Stimulated activated CD8-positive, alpha-beta memory T cell treated with anti-CD3 and anti-CD28 coated beads, Interleukin-2, amount 100 ng/mL, for 1 hour (primary cell): ENCODE data around the gene OR2AG2.

ENCODE experiments used
- DNase-seq, 2 donors: peaks; one replicate each; pipeline ENCODE4 v3.0.0-alpha.2; 2020; ENCODE audit warnings: low read depth in 2 of 2

Gene OR2AG2

DNA sequence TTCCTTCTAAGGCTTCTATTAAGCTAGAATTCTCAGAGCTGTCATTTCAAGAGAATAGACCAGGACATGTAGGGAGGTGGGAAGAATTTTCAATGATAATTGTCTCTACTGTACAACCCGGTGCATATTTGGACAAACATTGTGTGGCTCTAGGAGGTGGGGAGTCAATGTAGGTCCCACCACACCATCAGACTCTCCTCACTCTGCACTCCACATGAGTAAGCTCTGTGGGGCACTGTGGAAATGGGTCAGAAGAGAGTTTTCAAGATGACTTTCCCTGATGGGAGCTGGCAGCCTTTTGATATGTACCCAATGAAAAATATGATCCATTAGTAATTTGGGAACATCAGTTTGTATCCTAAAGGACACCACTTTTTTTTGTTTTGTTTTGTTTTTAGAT, 33.2 kb downstream of the OR2AG2 start:
- no peak for DNase-seq

DNA sequence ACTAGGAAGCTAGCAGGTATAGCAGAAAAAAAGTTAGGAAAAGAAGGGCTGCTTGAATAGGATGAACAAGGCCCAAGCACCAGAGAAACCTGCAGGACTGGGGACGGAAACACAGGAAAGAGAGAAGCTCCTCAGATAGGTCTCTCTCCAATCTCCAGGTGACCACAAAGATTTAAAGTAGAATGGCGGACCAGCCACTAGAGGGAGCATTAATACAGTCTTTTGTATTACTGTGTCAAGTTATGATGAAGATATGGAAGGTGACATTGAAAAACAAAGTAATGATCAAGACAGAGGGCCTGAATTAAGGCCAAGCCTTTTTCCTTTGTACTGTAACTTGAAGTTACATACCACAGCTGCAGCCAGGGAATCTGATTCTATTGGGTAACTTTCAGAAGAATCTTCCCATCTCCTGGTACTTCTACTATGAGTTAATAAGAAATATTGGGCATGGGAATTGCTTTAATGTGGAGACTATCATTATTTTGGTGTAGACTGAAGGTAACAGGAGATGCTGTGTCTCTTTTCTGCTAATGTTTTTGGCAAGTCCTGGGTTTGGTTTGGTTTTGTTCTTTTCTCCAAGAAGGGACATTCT, 33.8 kb downstream of the OR2AG2 start:
- peak; percentile 24 to 30 for DNase-seq

DNA sequence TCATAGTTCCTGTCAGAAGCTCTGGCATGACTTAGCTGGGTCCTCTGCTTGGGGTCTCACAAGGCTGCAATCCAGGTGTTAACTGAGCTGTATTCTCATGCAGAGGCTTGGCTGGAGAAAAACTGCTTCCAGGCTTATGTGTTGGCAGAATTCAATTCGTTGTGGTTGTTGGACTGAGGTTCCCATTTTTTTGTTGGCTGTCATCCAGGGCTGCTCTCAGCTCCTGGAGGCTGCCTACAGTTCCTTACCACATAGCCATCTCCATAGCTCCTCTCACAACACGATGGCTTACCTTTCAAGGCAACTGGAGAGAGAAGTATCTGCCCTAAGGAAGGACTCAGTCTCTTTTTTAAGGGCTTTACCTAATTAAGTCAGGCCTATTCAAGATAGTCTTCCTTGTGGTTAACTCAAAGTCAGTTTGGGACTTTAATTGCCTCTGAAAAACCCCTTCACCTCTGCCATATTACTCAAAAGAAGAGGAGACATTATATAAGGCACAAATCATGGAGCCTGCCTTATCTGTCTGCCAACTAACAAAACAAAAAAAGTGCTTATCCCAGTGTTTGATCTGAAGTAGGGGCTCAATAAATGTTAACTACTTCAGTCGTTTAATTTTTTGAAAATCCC, 35.2 kb downstream of the OR2AG2 start:
- no peak for DNase-seq

DNA sequence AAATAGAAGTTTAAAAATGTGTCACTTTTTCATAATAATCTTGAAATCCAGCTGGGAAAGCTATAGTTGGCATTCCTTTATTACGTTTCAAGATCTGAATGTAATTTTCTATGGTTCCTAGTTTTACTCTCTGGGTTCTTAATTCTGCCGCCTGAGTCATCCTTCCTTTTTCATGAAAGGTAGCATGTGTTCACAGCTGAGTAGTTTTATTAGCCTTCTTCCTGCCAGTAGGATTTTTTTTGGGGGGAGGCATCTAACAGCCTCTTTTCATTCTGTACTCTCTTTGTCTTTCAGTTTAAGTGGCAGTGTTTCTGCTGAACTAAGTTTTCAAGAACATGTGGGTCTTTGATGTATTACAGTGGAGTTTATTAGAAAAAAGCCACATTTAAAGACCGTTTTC, 36.5 kb downstream of the OR2AG2 start:
- DNase-seq = no peak

DNA sequence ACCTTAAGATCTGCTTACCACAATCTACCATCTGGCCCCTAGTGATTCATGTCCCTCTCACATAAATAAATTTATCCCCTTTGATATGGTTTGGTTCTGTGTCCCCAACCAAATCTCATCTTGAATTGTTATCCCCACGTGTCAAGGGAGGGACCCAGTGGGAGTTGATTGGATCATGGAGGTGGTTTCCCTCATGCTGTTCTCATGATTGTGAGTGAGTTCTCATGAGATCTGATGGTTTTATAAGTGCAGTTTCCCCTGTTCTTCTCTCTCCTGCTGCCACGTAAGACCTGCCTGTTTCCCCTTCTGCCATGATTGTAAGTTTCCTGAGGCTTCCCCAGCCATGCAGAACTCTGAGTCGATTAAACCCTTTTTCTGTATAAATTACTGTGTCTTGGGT, 37.2 kb downstream of the OR2AG2 start:
- DNase-seq = no peak

DNA sequence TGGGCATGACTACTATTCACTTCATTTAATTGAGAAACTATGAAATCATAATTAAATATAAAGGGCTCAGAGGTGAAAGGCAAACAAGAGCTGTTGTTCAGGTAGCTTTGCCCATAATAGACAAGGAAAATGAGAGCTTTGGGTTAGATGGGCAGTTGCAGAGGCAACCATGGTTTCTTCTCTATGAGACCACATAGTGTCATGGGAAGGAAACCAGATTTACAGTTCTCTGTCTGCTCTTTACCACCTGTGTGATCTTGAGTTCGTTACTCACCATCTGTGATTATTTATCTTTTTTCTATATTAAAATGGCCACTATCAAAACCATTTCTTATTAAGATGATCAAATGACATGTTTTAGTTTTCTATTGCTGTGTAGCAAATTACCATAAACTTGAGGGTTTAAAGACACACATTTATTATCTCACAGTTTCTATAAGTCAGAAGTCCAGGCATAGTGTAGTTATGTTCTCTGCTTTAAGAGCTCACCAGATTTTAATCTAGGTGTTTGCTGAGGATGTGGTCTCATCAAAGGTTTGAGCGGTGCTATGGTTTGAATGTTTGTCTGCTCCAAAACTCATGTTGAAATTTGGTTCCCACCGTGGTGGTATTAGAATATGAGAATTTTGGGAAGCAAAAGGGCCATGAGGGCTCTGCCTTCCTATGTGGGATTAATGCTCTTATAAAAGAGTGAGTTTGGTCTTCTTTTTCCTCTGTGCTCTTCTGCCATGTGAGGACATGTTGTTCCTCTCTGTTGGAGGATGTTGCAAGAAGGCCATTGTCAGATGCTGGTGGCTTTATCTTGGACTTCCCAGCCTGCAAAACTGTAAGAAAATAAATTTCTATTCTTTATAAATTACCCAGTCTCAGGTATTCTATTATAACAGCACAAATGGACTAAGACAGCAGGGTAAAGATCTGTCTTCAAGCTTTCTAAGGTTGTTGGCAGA, 38.2 kb downstream of the OR2AG2 start:
- no peak for DNase-seq

DNA sequence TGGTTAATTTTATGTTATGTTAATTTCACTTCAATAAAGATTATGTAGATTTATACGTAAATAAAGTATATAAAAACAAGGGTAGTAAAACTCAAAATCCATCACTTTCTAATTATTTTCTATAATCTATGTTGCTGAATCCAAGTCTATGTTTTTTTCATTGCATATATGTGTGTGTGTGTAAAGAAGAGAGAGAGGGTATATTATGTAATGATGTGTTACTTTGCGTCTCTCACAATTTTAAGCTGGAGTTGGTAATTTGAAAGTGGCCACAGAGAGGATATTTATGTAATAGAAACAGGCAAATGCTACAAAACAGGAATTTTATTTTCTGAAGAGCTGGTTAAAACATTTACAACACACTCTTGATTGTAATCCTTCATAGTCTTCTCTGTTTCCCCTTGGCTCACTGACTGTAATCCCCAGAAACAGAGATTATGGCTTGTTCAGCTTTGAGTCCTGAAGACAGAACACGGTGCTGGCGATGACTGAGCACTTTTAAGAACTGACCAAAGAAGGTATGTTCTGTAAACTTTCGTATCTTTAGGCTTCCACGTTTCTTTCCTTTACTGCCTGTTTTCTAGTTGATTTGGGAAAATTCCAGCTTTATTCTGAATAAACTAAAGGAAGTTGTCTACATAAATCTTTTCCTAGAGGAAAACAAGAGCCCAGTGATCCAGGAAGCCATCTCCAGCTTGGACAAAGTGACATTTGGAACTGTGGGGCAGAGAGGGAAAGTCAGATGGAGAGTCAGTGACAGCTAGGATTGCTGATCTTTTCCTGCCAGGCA, 43.6 kb downstream of the OR2AG2 start:
- DNase-seq = no peak

DNA sequence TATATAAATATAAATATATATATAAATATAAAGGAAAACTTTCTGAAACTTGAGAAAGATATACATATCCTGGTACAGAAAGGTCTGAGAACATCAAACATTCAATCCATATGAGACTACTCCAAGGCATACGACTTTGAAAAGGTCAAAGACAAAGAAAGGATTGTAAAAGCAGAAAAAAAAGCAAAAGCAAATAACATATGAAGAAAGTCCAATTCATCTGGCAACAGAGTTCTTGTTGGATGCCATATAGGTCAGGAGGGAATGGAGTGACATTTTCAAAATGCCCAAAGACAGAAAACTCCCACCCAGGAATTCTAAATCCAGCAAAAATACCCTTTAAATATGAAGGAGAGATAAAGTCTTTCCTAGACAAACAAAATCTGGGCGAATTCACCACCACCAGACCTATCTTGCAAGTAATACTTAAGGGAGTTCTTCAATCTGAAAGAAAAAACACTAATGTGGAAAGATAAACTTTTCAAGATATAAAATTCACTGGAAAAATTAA, 46.3 kb downstream of the OR2AG2 start:
- no peak for DNase-seq

DNA sequence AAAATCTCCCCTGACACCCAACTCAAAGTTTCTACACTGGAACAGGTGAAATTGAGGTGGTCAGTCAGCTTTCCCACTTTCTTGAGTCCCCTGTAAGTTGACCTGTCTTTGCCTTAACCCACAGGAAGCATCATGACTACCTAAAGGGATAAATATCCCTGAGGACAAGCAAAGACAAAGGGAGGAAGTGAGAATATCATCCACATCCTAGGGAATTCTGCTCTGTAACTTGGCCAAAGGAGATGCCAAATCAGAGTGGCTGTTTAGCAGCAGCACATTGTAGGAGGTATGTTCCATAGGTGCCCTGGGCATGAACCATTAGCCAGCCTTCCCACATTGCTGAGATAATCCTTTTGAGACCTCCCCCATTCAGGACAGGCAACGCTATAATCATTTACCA, 47.8 kb downstream of the OR2AG2 start:
- no peak for DNase-seq

DNA sequence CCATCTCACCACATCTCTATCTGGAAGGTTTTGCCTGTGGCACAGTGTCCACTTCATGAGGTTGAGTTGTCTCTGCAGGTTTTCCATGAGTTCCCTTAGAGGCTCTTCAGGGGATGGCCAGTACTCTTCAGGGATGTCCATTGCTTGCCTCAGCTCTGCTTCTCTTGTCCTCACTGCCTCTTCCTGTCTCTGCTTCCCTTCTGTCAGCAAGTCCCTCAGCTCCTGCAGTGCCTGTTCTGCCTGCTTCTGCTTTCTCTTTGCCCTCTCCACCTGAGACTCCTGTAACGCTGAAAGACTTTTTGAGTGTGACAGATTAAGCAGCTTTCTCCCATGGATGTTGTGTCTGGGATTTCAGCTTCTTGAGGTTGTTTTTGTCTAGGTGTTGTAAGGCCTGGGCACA, 50.4 kb downstream of the OR2AG2 start:
- no peak for DNase-seq

DNA sequence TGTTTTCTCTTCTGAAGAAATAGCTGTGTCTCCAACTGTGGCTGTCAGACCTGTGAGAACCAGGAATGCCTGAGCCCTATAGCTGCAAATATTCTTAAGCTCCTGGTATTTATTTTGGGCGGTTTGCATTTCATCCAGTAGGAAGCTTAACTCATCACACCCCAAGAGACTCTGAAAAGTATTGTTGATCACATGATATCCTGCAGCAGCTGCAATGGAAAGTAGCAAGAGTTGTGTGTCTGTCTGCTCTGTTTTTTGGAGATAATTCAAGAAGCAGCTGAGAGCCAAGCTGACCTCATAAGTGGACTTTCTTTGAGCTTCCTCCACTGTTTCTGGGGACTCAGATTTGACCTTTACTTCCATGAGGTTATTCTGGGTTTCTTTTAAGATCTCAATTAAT, 52.2 kb downstream of the OR2AG2 start:
- no peak for DNase-seq

DNA sequence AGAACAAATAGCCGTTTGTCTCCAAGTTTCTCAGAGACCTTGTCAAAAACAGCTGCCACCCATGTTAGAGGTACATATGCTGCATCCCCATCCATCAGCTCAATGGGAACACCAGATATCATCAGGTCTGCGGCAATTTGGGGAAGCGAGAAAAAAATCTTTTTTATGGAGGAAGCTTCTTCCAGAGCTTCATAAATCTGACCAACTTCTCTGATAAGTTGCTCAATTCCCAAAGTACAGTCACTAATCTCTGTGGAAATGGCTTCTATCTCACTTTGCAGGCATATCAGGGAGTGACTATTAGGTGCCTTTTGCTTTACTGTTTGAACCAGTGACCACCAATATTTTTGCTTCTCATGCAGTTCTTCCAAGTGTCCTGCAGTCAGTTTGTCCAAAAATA, 54.4 kb downstream of the OR2AG2 start:
- no peak for DNase-seq
